ENCODE data around the gene OR2B2.

OR2B2 gene

DNA sequence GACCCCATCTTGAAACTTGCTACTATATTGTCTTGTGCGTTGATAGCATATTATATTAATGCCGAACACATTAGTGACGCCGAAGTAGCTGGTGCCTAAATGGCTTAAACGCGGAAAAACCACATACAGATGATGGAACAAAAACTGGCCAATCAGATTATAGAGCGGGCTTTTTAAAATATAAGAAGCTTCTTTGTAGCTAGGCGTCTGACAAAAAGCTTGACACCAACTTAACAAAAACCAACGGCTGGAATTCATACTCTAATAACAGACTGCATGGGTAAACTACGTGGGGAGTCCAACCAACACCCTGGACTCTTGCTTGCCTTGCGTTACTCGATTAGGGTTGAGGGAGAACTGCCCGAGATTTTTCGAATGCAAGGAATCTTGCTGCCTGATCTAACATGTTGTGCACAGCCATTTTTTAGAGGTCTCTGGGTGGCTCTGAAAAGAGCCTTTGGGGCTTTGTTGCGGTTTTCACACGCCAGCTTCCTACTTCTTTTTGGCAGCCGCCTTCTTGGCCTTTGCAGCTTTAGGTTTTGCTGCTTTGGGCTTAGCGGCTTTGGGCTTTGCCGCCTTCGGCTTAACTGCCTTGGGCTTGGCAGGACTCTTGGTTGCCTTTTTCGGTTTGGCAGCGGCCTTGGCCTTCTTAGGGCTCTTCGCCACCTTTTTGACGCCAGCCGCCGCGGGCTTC, 45.7 kb downstream of the OR2B2 start:
- peak; percentile 55 to 59 for DNase-seq

DNA sequence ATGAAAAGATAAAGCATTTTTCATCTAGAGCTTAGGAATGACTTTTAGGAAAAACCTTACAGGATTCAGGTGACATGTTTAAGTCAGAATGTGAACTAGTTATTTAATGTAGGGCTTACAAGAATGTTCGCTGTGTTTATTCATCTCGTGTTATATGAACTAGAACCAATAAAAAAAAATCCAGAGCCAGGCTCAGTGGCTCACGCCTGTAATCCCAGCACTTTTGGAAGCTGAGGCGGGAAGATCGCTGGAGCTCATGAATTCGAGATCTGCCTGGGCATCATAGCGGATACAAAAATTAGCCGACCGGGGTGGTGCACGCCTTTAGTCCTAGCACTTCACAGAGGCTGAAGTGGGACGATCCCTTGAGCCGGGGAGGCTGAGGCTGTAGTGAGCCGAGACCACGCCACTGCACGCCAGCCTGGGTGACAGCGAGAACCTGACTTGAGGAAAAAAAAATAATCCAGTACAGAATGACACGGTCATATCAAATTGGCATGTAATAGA, 46.3 kb downstream of the OR2B2 start:
- peak in 1 of 2 experiments; percentile 50 for DNase-seq

DNA sequence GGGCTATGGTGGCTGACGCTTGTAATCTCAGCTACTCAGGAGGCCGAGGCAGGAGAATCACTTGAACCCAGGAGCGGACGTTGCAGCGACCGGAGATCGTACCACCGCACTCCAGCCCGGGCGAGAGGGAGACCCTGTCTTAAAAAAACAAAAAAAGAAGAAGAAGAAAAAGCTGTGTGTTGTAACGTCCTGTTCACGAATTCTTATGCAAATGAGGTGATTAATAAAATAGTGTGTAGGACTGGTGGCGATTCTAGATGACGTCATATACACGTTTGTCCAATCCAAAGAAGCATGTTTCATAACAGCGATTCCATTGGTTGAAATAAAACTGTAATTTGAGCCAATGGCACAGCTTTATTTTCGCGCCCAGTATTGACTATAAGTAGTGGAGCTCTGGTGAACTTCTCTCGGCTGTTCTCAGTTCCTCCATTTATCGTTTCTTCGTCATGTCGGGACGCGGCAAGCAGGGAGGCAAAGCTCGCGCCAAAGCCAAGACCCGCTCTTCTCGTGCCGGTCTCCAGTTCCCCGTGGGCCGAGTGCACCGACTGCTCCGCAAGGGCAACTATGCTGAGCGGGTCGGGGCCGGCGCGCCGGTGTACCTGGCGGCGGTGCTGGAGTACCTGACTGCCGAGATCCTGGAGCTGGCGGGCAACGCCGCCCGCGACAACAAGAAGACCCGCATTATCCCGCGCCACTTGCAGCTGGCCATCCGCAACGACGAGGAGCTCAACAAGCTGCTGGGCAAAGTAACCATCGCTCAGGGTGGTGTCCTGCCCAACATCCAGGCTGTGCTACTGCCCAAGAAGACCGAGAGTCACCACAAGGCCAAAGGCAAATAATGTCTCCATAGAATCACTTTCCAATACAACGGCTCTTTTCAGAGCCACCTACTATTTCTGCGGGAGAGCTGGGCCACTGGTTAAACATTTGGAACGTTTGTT, 47.0 kb downstream of the OR2B2 start:
- DNase-seq = peak; percentile 89 to 96

DNA sequence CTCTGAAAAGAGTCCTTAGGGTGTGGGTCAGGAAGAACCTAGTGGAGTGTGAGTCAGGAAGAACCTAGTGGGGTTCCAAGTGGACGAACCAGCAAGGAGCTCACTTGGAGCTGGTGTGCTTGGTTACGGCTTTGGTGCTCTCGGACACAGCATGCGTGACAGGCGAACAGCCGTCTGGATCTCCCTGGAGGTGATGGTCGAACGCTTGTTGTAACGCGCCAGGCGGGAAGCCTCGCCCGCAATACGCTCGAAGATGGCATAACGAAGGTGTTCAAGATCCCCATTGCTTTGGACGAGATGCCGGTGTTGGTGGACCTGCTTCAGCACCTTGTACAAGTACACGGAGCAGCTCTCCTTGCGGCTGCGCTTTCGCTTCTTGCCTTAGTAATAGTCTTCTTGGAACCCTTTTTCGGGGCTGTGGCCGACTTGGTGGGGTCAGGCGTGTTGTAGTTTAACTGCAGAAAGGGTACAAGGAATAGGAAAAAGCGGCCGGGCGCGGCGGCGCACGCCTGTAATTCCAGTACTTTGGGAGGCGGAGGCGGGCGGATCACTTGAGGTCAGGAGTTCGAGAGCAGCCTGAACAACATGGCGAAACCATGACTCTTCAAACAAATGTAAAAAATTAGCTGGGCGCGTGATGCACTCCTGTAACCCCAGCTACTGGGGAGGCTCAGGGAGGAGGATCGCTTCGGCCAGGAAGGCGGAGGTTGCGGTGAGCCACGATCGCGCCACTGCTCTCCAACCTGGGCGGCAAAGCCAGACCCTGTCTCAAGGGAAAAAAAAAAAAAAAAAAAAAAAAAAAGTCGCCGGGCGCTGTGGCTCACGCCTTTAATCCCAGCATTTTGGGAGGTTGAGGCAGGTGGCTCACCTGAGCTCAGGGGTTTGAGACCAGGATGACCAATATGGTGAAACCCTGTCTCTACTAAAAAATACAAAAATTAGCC, 48.0 kb downstream of the OR2B2 start:
- DNase-seq = no peak

DNA sequence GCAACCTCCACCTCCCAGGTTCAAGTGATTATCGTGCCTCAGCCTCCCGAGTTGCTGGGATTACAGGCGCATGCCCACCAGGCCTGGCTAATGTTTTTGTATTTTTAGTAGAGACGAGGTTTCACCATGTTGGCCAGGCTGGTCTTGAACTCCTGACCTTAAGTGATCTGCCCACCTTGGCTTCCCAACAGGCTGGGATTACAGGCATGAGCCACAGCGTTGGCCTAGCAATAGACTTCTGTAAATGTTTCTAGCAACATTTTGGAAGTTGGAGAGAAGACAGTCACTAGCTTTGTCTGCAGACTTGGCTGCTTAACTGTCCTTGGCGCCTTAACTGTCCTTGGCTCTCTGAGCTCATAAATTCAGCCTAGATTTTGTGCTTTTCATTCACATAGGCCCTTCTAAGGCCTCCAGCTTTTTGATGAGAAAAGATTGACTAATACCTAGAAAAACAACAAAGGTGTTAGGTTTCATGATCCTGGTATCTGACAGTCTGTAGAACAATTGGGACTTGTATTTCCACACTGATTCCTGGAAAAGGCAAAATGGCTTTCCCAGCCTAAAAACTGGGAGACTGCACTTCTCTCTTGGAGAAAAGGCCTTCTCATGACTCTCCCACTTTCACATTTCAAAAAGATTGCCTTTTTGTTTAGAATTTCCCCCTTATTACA, 49.7 kb downstream of the OR2B2 start:
- no peak for DNase-seq

DNA sequence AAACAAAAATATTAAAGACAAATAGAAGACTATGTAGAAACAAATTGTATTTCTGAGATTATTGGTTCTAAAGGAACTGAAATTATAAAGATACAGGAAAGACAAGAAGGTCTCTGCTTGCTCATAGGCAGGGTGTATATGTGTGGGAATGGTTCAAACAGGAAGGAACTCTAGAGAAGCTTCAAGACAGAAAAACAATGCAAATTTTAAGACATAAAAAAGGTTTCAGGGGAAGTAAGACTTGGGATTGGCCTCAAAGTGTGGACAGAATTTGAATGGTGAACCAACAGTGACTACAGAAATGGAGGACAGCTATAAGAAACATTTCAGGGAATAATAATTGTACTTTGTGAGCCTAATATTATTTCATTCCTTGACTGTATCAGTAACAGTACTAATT, 50.3 kb downstream of the OR2B2 start:
- no peak for DNase-seq

DNA sequence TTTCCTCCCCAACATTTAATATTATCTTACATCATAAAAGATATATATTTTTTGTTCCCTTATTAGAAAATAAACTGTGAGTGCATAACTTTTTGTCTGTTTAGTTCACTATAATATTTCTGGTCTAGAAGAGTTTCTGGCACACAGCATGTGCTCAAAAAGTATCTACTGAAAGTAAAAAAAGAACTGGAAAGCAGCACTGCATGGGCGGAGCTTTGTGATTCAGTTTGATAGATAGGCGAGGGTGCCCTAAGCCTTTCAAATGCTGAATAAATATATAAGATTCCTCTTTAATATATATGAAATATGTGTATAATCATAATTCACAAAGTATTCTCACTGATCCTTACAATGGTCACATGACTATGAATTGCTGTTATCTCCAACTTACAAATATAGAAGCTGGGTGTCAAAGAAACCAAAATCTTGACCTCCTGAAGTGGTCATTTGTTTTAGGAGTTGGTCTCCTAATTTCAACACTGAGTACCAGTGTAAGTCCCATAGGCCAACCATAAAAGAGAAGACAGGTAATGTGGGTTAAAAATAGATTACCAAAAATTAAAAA, 50.8 kb downstream of the OR2B2 start:
- DNase-seq = no peak
